Endothelial cell of umbilical vein (primary cell): Measurements from ENCODE around the gene FOLR2. TPM values are rescaled to one million over a fixed set of nuclear protein-coding genes. Genes with fewer than 3 reads are reported as not detected.

Experiments used
- BruUV-seq: library from RNA; stranded (reverse); fragments of 400-500 nt; replicated peaks from 2 replicates; lab custom pipeline; 2021; lab: Mats Ljungman, UMichigan
- CTCF ChIA-PET: fragments of 300-600, 350-600 bp; sonication (Branson Sonifier 250); formaldehyde crosslinking; loops from one replicate; lab custom pipeline; 2021; ENCODE audit warnings: antibody characterized with exemption, inconsistent platforms; lab: Charles Lee
- POLR2A ChIA-PET: fragments of 300-600, 350-600 bp; sonication (Branson Sonifier 250); formaldehyde crosslinking; loops from one replicate; lab custom pipeline; 2021; ENCODE audit warnings: antibody characterized with exemption, inconsistent platforms; lab: Charles Lee
- DNase-seq: peaks from one replicate; pipeline ENCODE4 v3.0.0-alpha.2; 2011; ENCODE audit warnings: low read depth, low spot score
- FAIRE-seq: peaks from 2 replicates; lab custom pipeline; 2011; peaks lifted over from hg19 to GRCh38; lab: Jason Lieb, UNC
- H2AFZ ChIP-seq: 2 replicates; pipeline ENCODE4 v1.6.0; 2012; ENCODE audit warnings: low read depth, low read length, control low read depth, inconsistent platforms
- H3K27ac ChIP-seq: 2 replicates; pipeline ENCODE4 v1.5.1; 2011; ENCODE audit warnings: low read depth, mild to moderate bottlenecking, control low read depth, low read length, moderate library complexity; ENCODE audit not compliant: insufficient read depth
- H3K27me3 ChIP-seq, 2 experiments: 2 replicates each; pipeline versions ENCODE4 v1.6.0 to v1.6.1; 2011; ENCODE audit warnings: low read length in 2 of 2, mixed read lengths in 1 of 2; ENCODE audit not compliant: control insufficient read depth in 2 of 2, insufficient read depth in 2 of 2
- H3K36me3 ChIP-seq, 2 experiments: 2 replicates in 1 of 2; 3 replicates in 1 of 2; pipeline ENCODE4 v1.5.1; 2011; ENCODE audit warnings: low read length in 2 of 2, mild to moderate bottlenecking in 1 of 2, moderate library complexity in 1 of 2; ENCODE audit not compliant: control insufficient read depth in 2 of 2, insufficient read depth in 2 of 2; ENCODE audit errors: extremely low read depth in 1 of 2
- H3K4me1 ChIP-seq: 3 replicates; pipeline ENCODE4 v1.5.1; 2011; ENCODE audit warnings: mild to moderate bottlenecking, low read length; ENCODE audit not compliant: control insufficient read depth, insufficient read depth; ENCODE audit errors: extremely low read depth
- H3K4me2 ChIP-seq: 2 replicates; pipeline ENCODE4 v1.6.1; 2011; ENCODE audit warnings: low read length, control low read depth, mixed read lengths; ENCODE audit not compliant: insufficient read depth
- H3K4me3 ChIP-seq, 3 experiments: fragments of 200-600 bp in 1 of 3; sonication (generic), shearing (Covaris generic) in 1 of 3; replicated peaks in 1 of 3; 2 replicates each; pipeline ENCODE4 v1.5.1; 2011 to 2016; ENCODE audit warnings: control low read depth in 3 of 3, low read length in 3 of 3, mild to moderate bottlenecking in 2 of 3, inconsistent platforms in 1 of 3, low read depth in 1 of 3, moderate library complexity in 1 of 3; ENCODE audit not compliant: insufficient read depth in 1 of 3
- H3K79me2 ChIP-seq: 2 replicates; pipeline ENCODE4 v1.6.0; 2012; ENCODE audit warnings: low read length, inconsistent platforms; ENCODE audit not compliant: control insufficient read depth, insufficient read depth
- H3K9ac ChIP-seq: replicated peaks from 2 replicates; pipeline ENCODE3; 2011; ENCODE audit warnings: low read length, control low read depth; ENCODE audit not compliant: insufficient read depth; ENCODE audit errors: extremely low read depth
- H3K9me1 ChIP-seq: replicated peaks from 3 replicates; pipeline ENCODE4 v1.6.0; 2011; ENCODE audit warnings: mild to moderate bottlenecking, low read length; ENCODE audit not compliant: control insufficient read depth, insufficient read depth; ENCODE audit errors: extremely low read depth
- H3K9me3 ChIP-seq: replicated peaks from 2 replicates; pipeline ENCODE4 v1.5.1; 2012; ENCODE audit warnings: low read length, inconsistent platforms; ENCODE audit not compliant: control insufficient read depth, insufficient read depth
- H4K20me1 ChIP-seq: replicated peaks from 2 replicates; pipeline ENCODE3; 2011; ENCODE audit warnings: mild to moderate bottlenecking, low read length; ENCODE audit not compliant: control insufficient read depth, insufficient read depth; ENCODE audit errors: extremely low read depth
- CTCF ChIP-seq, 2 donors: IDR thresholded peaks; 1 replicate in 1 of 2; 2 replicates in 1 of 2; pipeline ENCODE4 v1.5.1; 2011; ENCODE audit warnings: low read length in 2 of 2, mild to moderate bottlenecking in 2 of 2, moderate library complexity in 2 of 2, control low read depth in 1 of 2, inconsistent platforms in 1 of 2, low read depth in 1 of 2; ENCODE audit not compliant: insufficient read depth in 1 of 2; ENCODE audit errors: extremely low read depth in 1 of 2
- EZH2 ChIP-seq: IDR thresholded peaks from 2 replicates; pipeline ENCODE4 v1.6.1; 2012; ENCODE audit warnings: borderline replicate concordance, low read depth, mild to moderate bottlenecking, moderate library complexity, low read length, inconsistent platforms; ENCODE audit not compliant: severe bottlenecking
- FOS ChIP-seq: IDR thresholded peaks from 2 replicates; pipeline ENCODE4 v1.6.1; 2011; ENCODE audit warnings: mild to moderate bottlenecking, low read length, moderate library complexity, borderline replicate concordance; ENCODE audit not compliant: insufficient read depth
- GATA2 ChIP-seq: IDR thresholded peaks from 2 replicates; pipeline ENCODE4 v1.7.0; 2011; ENCODE audit warnings: low read depth, mild to moderate bottlenecking, moderate library complexity, mixed read lengths, low read length; ENCODE audit not compliant: insufficient read length, insufficient read depth
- JUN ChIP-seq: IDR thresholded peaks from 2 replicates; pipeline ENCODE4 v1.6.1; 2011; ENCODE audit warnings: borderline replicate concordance, low read depth; ENCODE audit not compliant: insufficient read length, insufficient read depth
- MAX ChIP-seq: IDR thresholded peaks from 2 replicates; pipeline ENCODE4 v1.6.1; 2011; ENCODE audit not compliant: insufficient read depth, insufficient read length
- MYC ChIP-seq: IDR thresholded peaks from one replicate; pipeline ENCODE4 v1.6.1; 2011; ENCODE audit warnings: mild to moderate bottlenecking, low read depth, low read length
- POLR2A ChIP-seq: IDR thresholded peaks from 2 replicates; pipeline ENCODE4 v1.6.1; 2012; ENCODE audit warnings: low read depth, mild to moderate bottlenecking, control low read depth, low read length
- POLR2AphosphoS5 ChIP-seq: IDR thresholded peaks from 2 replicates; pipeline ENCODE4 v1.6.1; 2012; ENCODE audit warnings: low read depth, mild to moderate bottlenecking, control low read depth, low read length, moderate library complexity; ENCODE audit not compliant: insufficient read depth
- dilution Hi-C: fragments of 300-500 bp; cut with MboI; formaldehyde crosslinking; loops from one replicate; pipeline ENCODE4 v1.15.0; 2019; ENCODE audit warnings: low sequenced_read_pairs; ENCODE audit not compliant: extremely low pct_ligation_motif_present
- intact Hi-C: fragments of 100-400 bp; cut with micrococcal nuclease; formaldehyde crosslinking; loops from one replicate; pipeline ENCODE4 v1.10.0; 2022
- polyA plus RNA-seq, 4 experiments: library from polyadenylated mRNA; depleted of rRNA in 3 of 4; stranded (reverse) in 3 of 4; unstranded in 1 of 4; fragments of >200 nt; gene quantifications; 2 replicates each; pipeline versions ENCODE4 v1.2.1 to v1.2.3, GENCODE V29; 2011 to 2012; ENCODE audit warnings: missing spikeins in 1 of 4
- total RNA-seq: library from RNA; stranded (reverse); gene quantifications from 2 replicates; pipeline ENCODE4 v1.2.3, GENCODE V29; 2021

The FOLR2 gene
- total and polyA plus RNA-seq, 2 donors (not counting 3 experiments of a cell fraction or from before 2014, with no cell fraction given), result not detected

- no peak overlapping the region for H3K4me2 ChIP-seq
- no peak overlapping the region for H2AFZ ChIP-seq
- H3K4me1 ChIP-seq, result no peaks in the 10 kb centered on the region
- no peaks in the 10 kb centered on the region for H4K20me1 ChIP-seq
- no peaks in the 10 kb centered on the region for H3K9me1 ChIP-seq
- dilution Hi-C loops, result no loop called here
- H3K9me3 ChIP-seq, result no peaks in the 10 kb centered on the region
- TF ChIP-seq MYC, result no peak
- peak; percentile 44 for TF ChIP-seq POLR2A
- no peak for FAIRE-seq
- no peak overlapping the region for H3K9ac ChIP-seq
- intact Hi-C loops, result no loop called here
- no TSS peak for BruUV-seq
- no peak for DNase-seq
- no peaks in the 10 kb centered on the region for H3K79me2 ChIP-seq
- H3K36me3 ChIP-seq, result peaks cover 17 to 78% of the 10 kb centered on the region in 2 experiments
- CTCF ChIA-PET, result interaction anchor here (1.2 kb wide), 1 partner anchor 209 kb away, joined by 8 read pairs; no protein-coding TSS in a partner anchor
- no peak overlapping the region for H3K4me3 ChIP-seq
- no peak overlapping the region for H3K27ac ChIP-seq
- peaks cover 0 to 2% of the 10 kb centered on the region in 2 experiments for H3K27me3 ChIP-seq
- POLR2A ChIA-PET, result no interaction called here
Measured at GRCh38 chr11:72233773-72234513, 17.3 kb downstream of the FOLR2 start.

GRCh38 chr11:72234514-72234830 lies 17.9 kb downstream of the FOLR2 start:
- Histone ChIP-seq H2AFZ (no peak overlapping the region), H3K9me3 (no peaks in the 10 kb centered on the region), H3K27ac (no peak overlapping the region), H3K4me3 (no peak overlapping the region), H3K9ac (no peak overlapping the region), H3K79me2 (no peaks in the 10 kb centered on the region), H3K4me1 (peaks cover 3% of the 10 kb centered on the region), H4K20me1 (no peaks in the 10 kb centered on the region), H3K27me3 (peaks cover 3 to 7% of the 10 kb centered on the region in 2 experiments), H3K9me1 (no peaks in the 10 kb centered on the region), H3K4me2 (no peak overlapping the region), H3K36me3 (peaks cover 17 to 73% of the 10 kb centered on the region in 2 experiments)
- dilution Hi-C loops, result no loop called here
- intact Hi-C loops, result no loop called here
- no TSS peak for BruUV-seq
- FAIRE-seq (no peak), DNase-seq (no peak)
- TF ChIP-seq EZH2 (no peak), GATA2 (no peak), MYC (no peak), FOS (no peak), CTCF (IDR thresholded peaks at IDR 0.05; ENCODE audit: extremely low read depth in 1 of 2, insufficient read depth in 1 of 2, low read depth in 1 of 2, low read length in 2 of 2) (no peak), POLR2A (no peak), MAX (no peak), POLR2AphosphoS5 (no peak), JUN (no peak)
- POLR2A ChIA-PET, result no interaction called here
- CTCF ChIA-PET, result interaction anchor here (1.2 kb wide), 1 partner anchor 209 kb away, joined by 8 read pairs; no protein-coding TSS in a partner anchor
